Endothelial cell of coronary artery (primary cell): ENCODE results near the gene IRS2. TPM values are rescaled to one million over a fixed set of nuclear protein-coding genes. Genes with fewer than 3 reads are reported as not detected.

ENCODE experiments used
- total RNA-seq: library from RNA; depleted of rRNA; stranded (reverse); fragments of >200 nt; gene quantifications from 2 replicates; pipeline ENCODE4 v1.2.3, GENCODE V29; 2014

Gene IRS2, protein sequence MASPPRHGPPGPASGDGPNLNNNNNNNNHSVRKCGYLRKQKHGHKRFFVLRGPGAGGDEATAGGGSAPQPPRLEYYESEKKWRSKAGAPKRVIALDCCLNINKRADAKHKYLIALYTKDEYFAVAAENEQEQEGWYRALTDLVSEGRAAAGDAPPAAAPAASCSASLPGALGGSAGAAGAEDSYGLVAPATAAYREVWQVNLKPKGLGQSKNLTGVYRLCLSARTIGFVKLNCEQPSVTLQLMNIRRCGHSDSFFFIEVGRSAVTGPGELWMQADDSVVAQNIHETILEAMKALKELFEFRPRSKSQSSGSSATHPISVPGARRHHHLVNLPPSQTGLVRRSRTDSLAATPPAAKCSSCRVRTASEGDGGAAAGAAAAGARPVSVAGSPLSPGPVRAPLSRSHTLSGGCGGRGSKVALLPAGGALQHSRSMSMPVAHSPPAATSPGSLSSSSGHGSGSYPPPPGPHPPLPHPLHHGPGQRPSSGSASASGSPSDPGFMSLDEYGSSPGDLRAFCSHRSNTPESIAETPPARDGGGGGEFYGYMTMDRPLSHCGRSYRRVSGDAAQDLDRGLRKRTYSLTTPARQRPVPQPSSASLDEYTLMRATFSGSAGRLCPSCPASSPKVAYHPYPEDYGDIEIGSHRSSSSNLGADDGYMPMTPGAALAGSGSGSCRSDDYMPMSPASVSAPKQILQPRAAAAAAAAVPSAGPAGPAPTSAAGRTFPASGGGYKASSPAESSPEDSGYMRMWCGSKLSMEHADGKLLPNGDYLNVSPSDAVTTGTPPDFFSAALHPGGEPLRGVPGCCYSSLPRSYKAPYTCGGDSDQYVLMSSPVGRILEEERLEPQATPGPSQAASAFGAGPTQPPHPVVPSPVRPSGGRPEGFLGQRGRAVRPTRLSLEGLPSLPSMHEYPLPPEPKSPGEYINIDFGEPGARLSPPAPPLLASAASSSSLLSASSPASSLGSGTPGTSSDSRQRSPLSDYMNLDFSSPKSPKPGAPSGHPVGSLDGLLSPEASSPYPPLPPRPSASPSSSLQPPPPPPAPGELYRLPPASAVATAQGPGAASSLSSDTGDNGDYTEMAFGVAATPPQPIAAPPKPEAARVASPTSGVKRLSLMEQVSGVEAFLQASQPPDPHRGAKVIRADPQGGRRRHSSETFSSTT (N-terminal part only)
- 0.27 and 1.9 TPM in 2 replicates for total RNA-seq

DNA sequence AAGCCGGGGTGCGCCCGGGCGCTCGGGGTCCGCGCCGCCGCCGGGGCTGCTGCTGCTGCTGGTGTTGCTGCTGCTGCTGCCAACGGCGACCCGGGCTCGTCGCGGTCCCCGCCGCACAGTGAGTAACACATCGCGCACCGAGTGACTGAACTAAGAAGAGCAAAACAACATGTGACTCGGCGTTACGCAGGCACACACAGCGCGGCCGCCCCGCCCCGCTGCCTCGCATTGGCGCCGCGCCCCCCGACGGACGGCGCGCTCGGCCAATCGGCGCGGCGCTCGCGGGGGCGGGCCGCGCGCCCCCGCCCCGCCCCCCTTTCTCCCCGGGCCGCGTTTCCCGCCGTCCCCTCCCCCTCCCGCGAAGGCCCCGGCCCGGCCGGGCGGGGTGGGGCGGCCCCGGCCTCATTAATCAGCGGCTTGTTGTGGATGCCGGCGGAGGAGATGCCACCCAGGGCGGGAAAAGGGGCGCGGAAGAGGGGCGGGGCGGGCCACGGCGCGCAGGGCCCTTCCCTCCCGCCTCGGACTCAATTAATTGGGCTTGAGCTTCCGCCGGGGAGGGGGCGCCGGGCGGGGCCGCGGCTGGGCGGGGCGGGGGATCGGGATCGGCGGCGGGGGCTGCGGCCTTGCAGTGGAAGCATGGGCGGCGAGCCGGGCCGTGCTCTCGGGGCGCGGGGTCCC lies at the start of gene IRS2:
IRS2 (minus strand) TSS at position 127 of the 678 bp plus-strand sequence. CDS start 530 bp downstream, outside the sequence.

